Stimulated activated CD8-positive, alpha-beta memory T cell treated with anti-CD3 and anti-CD28 coated beads, Interleukin-15, amount 100 ng/mL, for 4 hours (primary cell): ENCODE results near the gene ASTL.

ENCODE experiments used
- DNase-seq, 2 donors: peaks; one replicate each; pipeline ENCODE4 v3.0.0-alpha.2; 2020; ENCODE audit warnings: low read depth in 2 of 2

Gene ASTL

GRCh38 chr2:96159084-96159830 is 21.0 kb upstream of the ASTL start:
- DNase-seq = no peak

- DNase-seq = no peak
Observed at GRCh38 chr2:96158554-96158940, 20.2 kb upstream of the ASTL start.

DNA sequence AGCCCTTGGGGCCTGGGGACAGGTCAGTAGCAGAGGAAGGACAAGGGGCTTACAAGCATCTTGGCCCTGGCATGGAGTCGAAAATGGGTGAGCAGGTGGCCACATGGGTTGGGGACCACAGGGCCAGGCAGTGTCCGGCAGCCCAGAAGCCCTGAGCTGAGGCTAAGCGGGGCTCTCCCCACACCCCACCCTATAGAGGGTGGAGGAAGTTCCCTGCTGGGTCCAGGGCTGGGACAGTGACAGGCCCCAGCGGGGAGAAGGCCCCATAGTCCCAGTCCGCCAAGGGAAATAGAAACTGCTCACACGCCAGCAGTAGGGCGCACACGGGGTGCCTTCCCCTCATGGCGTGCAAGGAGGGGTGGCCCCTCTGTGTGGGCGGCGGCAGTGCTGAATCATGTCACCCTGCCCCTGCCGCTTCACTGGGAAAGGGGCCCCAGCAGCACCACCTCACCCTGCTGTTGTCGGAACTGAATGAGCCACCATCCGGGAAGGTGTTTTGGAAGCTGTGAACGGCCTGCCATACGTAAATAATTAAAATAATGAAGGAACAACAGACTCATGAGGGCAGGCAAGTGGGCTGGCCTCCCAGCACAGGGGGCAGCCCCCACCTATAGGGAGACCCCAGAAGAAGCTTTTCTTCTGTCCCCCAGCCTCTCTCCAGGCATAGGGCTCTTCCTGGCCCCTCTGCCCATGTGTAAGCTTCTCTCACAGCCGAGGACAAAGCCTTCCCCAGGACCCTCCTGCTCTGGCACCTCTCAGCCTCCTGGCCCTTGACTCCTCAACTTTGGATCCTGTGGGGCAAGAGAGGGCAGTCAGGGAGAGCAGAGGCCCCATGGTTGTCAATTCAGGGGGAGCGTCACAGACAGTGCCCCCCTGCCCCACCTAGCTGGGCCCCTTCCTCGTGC is 19.6 kb upstream of the ASTL start:
- peak; percentile 86 to 90 for DNase-seq

GRCh38 chr2:96156926-96157648 is 18.8 kb upstream of the ASTL start:
- DNase-seq = no peak

GRCh38 chr2:96156011-96156820 is 17.9 kb upstream of the ASTL start:
- DNase-seq = no peak

DNA sequence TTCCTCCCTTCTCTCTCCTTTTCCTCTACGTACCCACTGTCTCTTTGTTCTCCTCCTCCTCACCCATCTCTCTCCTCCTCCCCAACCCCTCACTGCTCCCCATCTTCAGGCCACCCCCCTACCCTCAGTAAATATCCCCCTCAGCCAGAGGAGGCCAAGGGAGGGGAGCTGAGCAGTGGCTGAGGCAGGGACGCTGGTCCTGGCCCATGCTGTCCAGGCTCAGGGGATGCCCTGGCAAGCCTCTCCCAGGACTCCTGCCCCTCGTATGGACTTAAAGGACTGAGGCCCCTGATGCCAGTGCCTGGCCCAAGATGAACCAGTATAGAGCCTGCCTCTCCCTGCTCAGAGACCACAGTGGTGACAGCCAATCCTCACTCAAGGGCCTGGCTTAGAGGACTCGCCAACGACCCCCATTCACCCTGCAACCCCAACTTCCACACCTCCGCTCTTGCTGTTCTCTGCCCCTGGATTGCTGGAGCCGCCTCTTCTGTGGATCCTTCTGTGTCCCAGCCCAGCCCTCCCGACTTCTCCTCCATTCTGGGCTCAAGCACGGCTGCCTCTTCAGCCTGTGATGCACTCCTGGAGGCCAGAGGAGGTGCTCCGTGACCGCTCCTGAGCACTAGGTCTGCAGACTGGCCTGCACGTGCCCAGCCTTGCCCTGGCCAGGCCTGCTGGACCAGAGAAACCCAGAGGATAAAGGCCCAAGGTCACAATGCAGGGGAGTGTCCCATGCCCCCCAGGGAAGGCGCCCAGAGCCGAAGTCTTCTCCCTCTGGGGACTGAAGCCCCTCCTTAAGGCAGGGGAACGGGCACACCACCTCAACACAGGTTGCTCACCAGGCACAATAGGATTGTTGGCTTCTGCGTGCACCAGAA is 16.4 kb upstream of the ASTL start:
- DNase-seq = no peak

GRCh38 chr2:96153991-96154431 is 15.7 kb upstream of the ASTL start:
- no peak for DNase-seq

- no peak for DNase-seq
Observed at GRCh38 chr2:96153291-96153713, 15.0 kb upstream of the ASTL start.

- no peak for DNase-seq
Observed at GRCh38 chr2:96152304-96153161, 14.2 kb upstream of the ASTL start.

DNA sequence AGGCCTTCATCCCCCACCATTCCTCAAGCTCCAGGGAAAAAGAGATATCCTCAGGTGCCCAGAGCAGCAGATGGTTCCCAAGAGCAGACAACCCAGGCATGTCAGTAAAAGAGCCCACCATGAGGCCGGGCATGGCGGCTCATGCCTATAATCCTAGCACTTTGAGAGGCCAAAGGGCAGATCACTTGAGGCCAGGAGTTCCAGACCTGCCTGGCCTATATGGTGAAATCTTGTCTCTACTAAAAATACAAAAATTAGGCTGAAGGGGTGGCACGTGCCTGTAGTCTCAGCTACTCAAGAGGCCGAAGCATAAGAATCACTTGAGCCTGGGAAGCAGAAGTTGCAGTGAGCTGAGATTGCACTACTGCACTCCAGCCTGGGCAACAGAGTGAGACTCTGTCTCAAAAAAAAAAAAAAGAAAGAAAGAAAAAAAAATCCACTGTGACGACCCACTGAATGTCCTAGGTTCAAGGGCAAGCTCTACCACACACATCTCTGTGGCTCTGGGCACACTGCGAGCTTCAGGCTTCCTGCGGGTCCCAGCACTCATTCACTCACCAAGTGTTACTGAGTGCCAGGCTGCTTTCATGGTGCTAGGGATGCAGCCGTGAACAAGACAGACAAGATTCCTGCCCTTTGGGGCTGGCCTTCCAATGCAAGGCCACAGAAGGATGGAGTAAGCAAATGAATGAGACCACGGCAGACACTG is 13.4 kb upstream of the ASTL start:
- DNase-seq = no peak

- DNase-seq = no peak
Observed at GRCh38 chr2:96150791-96151594, 12.7 kb upstream of the ASTL start.

DNA sequence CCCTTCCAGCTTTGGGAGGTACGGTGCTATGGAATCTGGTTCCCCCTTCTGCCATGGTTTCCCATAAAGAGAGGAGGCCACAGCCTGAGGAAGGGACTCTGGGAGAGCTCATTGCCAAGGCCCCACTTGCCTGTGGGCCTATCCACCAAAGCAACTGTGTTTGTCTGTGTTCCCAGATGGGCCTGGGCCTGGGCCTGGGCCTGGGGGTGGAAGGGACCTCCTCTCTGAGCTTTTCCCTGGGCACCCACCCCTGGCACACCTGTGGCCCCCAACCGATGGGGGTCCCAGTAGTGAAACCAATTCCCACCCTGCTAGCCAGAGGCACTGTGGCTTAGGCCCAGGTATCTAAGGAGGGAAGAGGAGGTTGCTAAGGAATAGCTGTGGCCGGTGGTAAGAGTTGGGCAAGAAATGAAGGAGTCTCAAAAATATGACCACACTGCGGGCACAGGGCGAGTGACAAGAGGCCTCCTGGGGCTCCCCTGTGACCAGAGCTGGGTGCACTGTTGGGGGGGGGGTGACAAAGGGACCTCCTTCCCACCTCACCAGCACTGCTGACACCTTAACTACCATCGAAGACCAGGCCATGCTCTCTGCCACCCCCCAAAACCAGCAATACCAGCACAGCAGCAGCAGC is 11.8 kb upstream of the ASTL start:
- DNase-seq = no peak

GRCh38 chr2:96148410-96149217 is 10.3 kb upstream of the ASTL start:
- peak; percentile 95 to 98 for DNase-seq

GRCh38 chr2:96147593-96148201 is 9.4 kb upstream of the ASTL start:
- no peak for DNase-seq

- no peak for DNase-seq
Observed at GRCh38 chr2:96146881-96147592, 8.7 kb upstream of the ASTL start.
